ENCODE results near the gene ODF2.
"Not testable (repeated sequence)": the region's sequence is repeated elsewhere in the genome, so short reads cannot be mapped to it uniquely, and the experiment has no call there.

The ODF2 gene

DNA sequence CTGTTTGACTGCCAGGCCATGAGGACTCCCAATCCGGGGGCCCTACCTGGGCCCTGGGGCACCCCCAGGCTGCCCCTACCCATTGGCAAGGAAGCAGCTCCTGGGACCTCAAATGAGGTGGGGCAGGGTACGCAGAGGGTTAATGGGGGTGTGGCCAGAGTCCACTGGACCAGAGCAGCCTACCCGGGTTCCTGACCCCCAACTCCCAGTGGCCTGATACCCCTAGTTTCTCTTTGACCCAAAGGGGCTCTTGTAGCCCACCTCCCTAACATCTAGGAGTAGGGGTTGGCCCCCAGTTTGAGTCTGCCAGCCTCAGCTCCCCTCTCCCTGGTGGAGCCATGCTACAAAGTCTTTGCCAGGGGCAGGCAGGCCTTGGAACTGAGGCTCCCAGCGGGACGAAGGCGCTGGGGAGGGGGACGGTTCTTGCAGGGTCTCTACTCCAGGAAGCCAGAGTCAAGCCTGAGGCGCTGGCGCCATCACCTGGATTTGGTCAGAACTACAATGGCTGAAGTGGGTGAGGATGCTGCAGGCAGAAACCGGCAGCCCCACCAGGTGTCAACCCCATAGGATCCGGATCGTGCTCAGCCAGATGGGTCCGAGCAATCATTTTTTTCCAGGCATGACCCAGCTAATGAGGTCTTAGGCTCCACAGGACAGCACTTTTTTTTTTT, 43.6 kb upstream of the ODF2 start:
- TF ChIP-seq, protein P1, sequence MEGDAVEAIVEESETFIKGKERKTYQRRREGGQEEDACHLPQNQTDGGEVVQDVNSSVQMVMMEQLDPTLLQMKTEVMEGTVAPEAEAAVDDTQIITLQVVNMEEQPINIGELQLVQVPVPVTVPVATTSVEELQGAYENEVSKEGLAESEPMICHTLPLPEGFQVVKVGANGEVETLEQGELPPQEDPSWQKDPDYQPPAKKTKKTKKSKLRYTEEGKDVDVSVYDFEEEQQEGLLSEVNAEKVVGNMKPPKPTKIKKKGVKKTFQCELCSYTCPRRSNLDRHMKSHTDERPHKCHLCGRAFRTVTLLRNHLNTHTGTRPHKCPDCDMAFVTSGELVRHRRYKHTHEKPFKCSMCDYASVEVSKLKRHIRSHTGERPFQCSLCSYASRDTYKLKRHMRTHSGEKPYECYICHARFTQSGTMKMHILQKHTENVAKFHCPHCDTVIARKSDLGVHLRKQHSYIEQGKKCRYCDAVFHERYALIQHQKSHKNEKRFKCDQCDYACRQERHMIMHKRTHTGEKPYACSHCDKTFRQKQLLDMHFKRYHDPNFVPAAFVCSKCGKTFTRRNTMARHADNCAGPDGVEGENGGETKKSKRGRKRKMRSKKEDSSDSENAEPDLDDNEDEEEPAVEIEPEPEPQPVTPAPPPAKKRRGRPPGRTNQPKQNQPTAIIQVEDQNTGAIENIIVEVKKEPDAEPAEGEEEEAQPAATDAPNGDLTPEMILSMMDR (conservative IDR thresholded peaks at IDR 0.05), result peak; percentile 50
- H3K27ac ChIP-seq, result no peak overlapping the region

DNA sequence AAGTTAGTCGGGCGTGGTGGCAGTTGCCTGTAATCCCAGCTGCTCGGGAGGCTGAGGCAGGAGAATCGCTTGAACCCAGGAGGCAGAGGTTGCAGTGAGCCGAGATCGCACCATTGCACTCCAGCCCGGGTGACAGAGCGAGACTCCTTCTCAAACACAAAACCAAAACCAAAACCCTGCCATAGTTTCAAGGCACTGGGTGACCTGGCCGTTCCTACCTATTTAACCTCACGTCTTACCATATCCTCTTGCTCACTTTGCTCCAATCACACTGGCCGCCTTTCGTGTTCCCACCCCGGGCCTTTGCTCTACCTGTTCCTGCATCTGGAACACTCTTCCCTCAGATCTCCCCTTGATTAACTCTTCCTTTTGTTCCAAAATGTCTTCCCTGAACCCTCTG, 42.1 kb upstream of the ODF2 start:
- not testable (repeated sequence) for H3K27ac ChIP-seq

DNA sequence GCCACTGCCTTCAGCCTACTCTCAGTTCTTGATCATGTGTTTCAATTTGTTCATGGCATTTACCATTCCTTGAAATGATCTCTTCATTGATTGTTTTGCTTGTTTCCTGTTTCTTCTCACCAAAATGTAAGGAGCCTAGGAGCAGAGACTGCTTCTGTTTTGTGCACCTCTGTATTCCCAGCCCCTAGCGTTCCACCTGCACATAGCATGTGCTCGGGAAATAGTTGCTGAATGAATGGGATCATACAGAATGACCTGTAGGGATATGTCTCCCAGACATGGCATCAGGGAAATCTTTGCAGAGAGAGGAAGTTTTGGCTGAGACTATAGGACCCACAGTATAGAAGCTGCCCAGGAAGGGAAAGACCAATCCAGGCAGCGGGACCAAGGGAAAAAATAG, 41.3 kb upstream of the ODF2 start:
- no peak overlapping the region for H3K27ac ChIP-seq
- TF ChIP-seq, protein P1 (conservative IDR thresholded peaks at IDR 0.05), result no peak

DNA sequence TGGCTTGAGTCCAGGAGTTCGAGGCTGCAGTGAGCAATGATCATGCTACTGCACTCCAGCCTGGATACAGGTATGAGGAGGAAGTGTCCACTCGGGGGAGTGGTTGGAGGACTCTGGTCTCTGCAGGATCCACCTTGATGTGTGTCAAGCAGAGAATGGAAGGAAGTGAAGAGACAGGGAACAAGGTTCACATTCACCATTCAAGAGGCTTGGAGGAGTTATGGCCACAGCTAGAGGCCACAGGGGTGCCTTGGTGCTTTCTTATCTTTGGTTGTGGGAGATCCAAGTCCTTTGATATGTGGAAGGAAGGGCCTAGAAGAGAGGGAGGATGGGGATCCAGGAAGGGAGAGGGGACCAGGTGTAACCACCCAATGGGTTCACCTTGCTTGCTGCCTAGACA, 40.5 kb upstream of the ODF2 start:
- TF ChIP-seq, protein P1 (conservative IDR thresholded peaks at IDR 0.05), result no peak
- peak overlapping the region; percentile 69 for H3K27ac ChIP-seq

DNA sequence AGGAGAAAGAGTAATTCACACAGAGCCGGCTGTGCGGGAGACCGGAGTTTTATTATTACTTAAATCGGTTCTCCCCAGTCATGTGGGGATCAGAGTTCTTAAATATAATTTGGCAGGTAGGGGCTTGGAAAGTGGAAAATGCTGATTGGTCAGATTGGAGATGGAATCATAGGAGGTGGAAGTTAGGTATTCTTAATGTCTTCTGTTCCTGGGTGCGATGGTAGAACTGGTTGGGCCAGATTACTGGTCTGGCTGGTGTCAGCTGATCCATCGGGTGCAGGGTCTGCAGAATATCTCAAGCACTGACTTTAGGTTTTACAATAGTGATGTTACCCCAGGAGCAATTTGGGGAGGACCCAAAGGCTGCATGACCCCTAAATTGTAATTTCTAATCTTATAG, 39.8 kb upstream of the ODF2 start:
- H3K27ac ChIP-seq, result peak overlapping the region; percentile 69
- TF ChIP-seq, protein P1 (conservative IDR thresholded peaks at IDR 0.05), result no peak

DNA sequence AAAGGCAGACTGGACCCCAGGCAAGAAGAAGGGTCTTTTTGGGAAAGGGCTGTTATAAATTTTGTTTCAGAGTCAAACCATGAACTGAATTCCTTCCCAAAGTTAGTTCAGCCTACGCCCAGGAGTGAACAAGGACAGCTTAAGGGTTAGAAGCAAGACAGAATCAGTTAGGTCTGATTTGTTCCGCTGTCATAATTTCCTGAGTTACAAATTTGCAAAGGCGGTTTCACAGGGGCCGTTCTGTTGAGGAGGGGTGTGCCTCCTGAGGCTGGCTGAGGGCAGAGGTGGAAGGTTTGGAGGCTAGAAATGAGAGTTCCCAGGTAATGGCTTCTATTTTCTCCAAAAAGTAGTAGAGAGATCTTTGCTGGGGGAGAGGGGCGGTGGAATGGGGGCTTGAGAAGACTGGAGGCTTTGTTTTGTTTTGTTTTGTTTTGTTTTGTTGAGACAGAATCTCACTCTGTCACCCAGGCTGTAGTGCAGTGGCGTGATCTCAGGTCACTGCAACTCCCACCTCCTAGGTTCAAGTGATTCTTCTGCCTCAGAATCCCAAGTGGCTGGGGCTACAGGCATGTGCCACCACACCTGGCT, 39.3 kb upstream of the ODF2 start:
- peak overlapping the region; percentile 69 for H3K27ac ChIP-seq
- TF ChIP-seq, protein P1 (conservative IDR thresholded peaks at IDR 0.05), result no peak

DNA sequence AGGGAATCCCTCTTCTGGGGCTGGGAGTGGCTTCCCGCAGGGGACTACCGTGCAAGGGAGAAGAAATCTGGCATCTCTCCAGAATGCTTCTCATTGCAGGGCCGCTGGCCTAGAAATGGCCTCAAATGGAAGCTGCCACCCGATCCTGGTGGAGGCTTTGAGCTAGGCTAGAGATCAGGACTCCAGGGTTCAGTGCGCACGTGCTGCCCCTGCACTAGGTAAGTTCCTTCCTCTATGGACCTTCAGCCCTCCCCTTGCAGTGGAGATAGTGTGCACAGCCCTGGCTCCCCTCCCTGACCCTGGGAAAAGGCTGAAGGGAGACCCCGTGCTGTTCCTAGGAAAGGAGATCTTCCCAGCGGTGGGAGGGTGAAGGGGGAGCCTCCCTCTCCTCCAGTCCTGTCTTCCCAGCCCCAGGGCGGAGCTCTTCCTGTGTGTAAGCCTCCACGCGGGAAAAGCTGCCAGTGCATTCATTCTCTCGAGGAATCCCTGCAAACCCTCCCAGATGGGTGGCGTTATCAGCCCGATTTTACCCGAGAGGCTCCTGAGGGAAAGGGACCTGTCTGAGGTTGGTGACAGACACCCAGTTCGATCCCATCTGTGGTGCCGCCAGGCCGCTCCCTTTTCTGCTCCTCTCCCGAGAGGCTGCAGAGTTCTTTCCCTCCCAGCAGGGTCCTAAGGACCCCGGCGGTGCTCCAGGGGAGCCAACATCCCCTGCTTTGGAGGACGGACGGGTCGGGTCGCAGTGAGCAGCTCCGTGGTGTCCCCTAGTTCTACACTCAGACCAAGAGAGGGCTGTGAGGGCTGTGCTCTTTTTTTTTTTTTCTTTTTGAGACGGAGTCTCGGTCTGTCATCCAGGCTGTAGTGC, 36.5 kb upstream of the ODF2 start:
- peak overlapping the region; percentile 88 for H3K27ac ChIP-seq
- TF ChIP-seq, protein P1 (conservative IDR thresholded peaks at IDR 0.05), result no peak

All from VCaP (cell line).